Natural killer cell (primary cell): Measurements from ENCODE around the gene CHMP3. TPM values are rescaled to one million over a fixed set of nuclear protein-coding genes. Genes with fewer than 3 reads are reported as not detected.
A peak's percentile ranks its signal among the peaks of the same experiment; 100 is the strongest.
"Not testable (repeated sequence)": the region's sequence is repeated elsewhere in the genome, so short reads cannot be mapped to it uniquely, and the experiment has no call there.

ENCODE experiments used
- ATAC-seq, 3 donors: fragments of 150-1000 bp in 2 of 3; fragments of 200-7000 bp in 1 of 3; cut with Tn5 transposase; 1 replicate in 1 of 3; 2 replicates in 2 of 3; pipeline ENCODE4 v1.10.0; 2021; ENCODE audit warnings: mild to moderate bottlenecking in 2 of 3, moderate library complexity in 2 of 3
- DNase-seq, 2 donors: peaks; one replicate each; pipeline versions ENCODE4 v3.0.0 to v3.0.0-alpha.2; 2013 to 2021; ENCODE audit warnings: mixed read lengths in 1 of 2
- H3K27ac ChIP-seq: one replicate; pipeline ENCODE4 v1.5.1; 2013; ENCODE audit warnings: mild to moderate bottlenecking, low read length
- H3K27me3 ChIP-seq: one replicate; pipeline ENCODE4 v1.6.1; 2013; ENCODE audit warnings: low read length; ENCODE audit not compliant: control insufficient read depth, insufficient read depth
- H3K36me3 ChIP-seq: one replicate; pipeline ENCODE4 v1.6.1; 2013; ENCODE audit warnings: low read length; ENCODE audit not compliant: control insufficient read depth, insufficient read depth
- H3K4me1 ChIP-seq: one replicate; pipeline ENCODE4 v1.6.1; 2013; ENCODE audit warnings: low read length; ENCODE audit not compliant: control insufficient read depth, insufficient read depth
- H3K4me3 ChIP-seq: one replicate; pipeline ENCODE4 v1.5.1; 2013; ENCODE audit warnings: low read length
- H3K9me3 ChIP-seq: one replicate; pipeline ENCODE4 v1.6.1; 2013; ENCODE audit warnings: low read length; ENCODE audit not compliant: control insufficient read depth, insufficient read depth
- H3K27ac Mint-ChIP-seq, 2 donors: one replicate each; pipeline ENCODE4 v1.8.0; 2022; ENCODE audit warnings: mild to moderate bottlenecking in 2 of 2, mixed read lengths in 2 of 2, moderate library complexity in 1 of 2
- H3K27me3 Mint-ChIP-seq, 2 donors: one replicate each; pipeline ENCODE4 v1.8.0; 2022; ENCODE audit warnings: low read depth in 2 of 2, mixed read lengths in 2 of 2
- H3K36me3 Mint-ChIP-seq: one replicate; pipeline ENCODE4 v1.8.0; 2022; ENCODE audit warnings: mixed read lengths
- H3K4me1 Mint-ChIP-seq, 2 donors: one replicate each; pipeline ENCODE4 v1.8.0; 2022; ENCODE audit warnings: mixed read lengths in 2 of 2
- H3K4me3 Mint-ChIP-seq: one replicate; pipeline ENCODE4 v1.8.0; 2022; ENCODE audit warnings: mild to moderate bottlenecking, moderate library complexity, mixed read lengths
- H3K9me3 Mint-ChIP-seq, 2 donors: one replicate each; pipeline ENCODE4 v1.8.0; 2022; ENCODE audit warnings: mixed read lengths in 2 of 2
- CTCF ChIP-seq: fragments of 200-600 bp; IDR thresholded peaks from one replicate; pipeline ENCODE4 v1.8.0; 2022; ENCODE audit warnings: antibody characterized with exemption
- WGBS: methylation state at CpG from one replicate; pipeline ENCODE4 v1.1.7; 2013; ENCODE audit warnings: missing lambda C conversion rate; ENCODE audit not compliant: insufficient coverage; 5-methylcytosine and 5-hydroxymethylcytosine counted together
- intact Hi-C: fragments of 100-400 bp; cut with micrococcal nuclease; formaldehyde crosslinking; loops from one replicate; pipeline ENCODE4 v1.14.2; 2022
- total RNA-seq, 4 donors: library from RNA; stranded (reverse); fragments of 120-200 nt in 1 of 4; gene quantifications; one replicate each; pipeline versions ENCODE4 v1.2.3 to v1.2.4, GENCODE V29; 2013 to 2022

Gene CHMP3
- total RNA-seq, 3 donors from 2014 or later (not counting 1 experiment from before 2014, with no cell fraction given), result 47.4 to 50.3 (median 49.3) TPM

- H3K4me1 ChIP-seq, result peaks cover 13% of the 10 kb centered on the region
- H3K27me3 ChIP-seq, result no peaks in the 10 kb centered on the region
- H3K4me3 Mint-ChIP-seq, result no peak overlapping the region
- H3K27ac Mint-ChIP-seq, result no peak overlapping the region
- intact Hi-C loops, result no loop called here
- no peak for TF ChIP-seq CTCF
- no peak overlapping the region for H3K4me3 ChIP-seq
- peaks cover 28 to 38% of the 10 kb centered on the region in 2 donors for H3K4me1 Mint-ChIP-seq
- H3K36me3 Mint-ChIP-seq, result no peaks in the 10 kb centered on the region
- DNase-seq (no peak), ATAC-seq (no peak)
- WGBS, result 92% methylated on average over 2 of the region's 2 CpGs
- no peaks in the 10 kb centered on the region for H3K36me3 ChIP-seq
- no peaks in the 10 kb centered on the region for H3K9me3 Mint-ChIP-seq
- H3K27ac ChIP-seq, result no peak overlapping the region
- no peaks in the 10 kb centered on the region for H3K9me3 ChIP-seq
- H3K27me3 Mint-ChIP-seq, result no peaks in the 10 kb centered on the region
These were observed 5.4 kb downstream of the CHMP3 start for GRCh38 chr2:86557836-86558235.

- Histone ChIP-seq H3K27me3 (no peaks in the 10 kb centered on the region), H3K27ac (no peak overlapping the region), H3K4me3 (no peak overlapping the region), H3K9me3 (no peaks in the 10 kb centered on the region), H3K36me3 (no peaks in the 10 kb centered on the region), H3K4me1 (peaks cover 8% of the 10 kb centered on the region)
- no peak for DNase-seq
- intact Hi-C loops, result no loop called here
- Mint-ChIP-seq H3K27me3 (no peaks in the 10 kb centered on the region), H3K4me1 (peaks cover 29 to 39% of the 10 kb centered on the region in 2 donors), H3K4me3 (no peak overlapping the region), H3K27ac (no peak overlapping the region), H3K36me3 (no peaks in the 10 kb centered on the region), H3K9me3 (no peaks in the 10 kb centered on the region)
- no peak for ATAC-seq
- TF ChIP-seq CTCF, result no peak
- WGBS, result 95% methylated on average over 16 of the region's 16 CpGs
These were observed 6.7 kb downstream of the CHMP3 start for GRCh38 chr2:86556508-86556907.

GRCh38 chr2:86552889-86553288, 10.4 kb downstream of the CHMP3 start:
- Mint-ChIP-seq H3K9me3 (no peaks in the 10 kb centered on the region), H3K4me3 (peak overlapping the region; percentile 64), H3K27me3 (no peaks in the 10 kb centered on the region), H3K36me3 (peaks cover under 1% of the 10 kb centered on the region), H3K4me1 (peaks cover 24 to 28% of the 10 kb centered on the region in 2 donors), H3K27ac (peak overlapping the region in 1 of 2 donors; percentile 74)
- ATAC-seq (peak in 2 of 3 donors; percentile 9 to 40), DNase-seq (peak in 1 of 2 donors; percentile 69)
- H3K4me1 ChIP-seq, result peaks cover 8% of the 10 kb centered on the region
- intact Hi-C loops, result no loop called here
- H3K27me3 ChIP-seq, result no peaks in the 10 kb centered on the region
- H3K27ac ChIP-seq, result no peak overlapping the region
- 65% methylated on average over 6 of the region's 7 CpGs for WGBS
- no peaks in the 10 kb centered on the region for H3K36me3 ChIP-seq
- H3K4me3 ChIP-seq, result no peak overlapping the region
- no peak for TF ChIP-seq CTCF
- H3K9me3 ChIP-seq, result no peaks in the 10 kb centered on the region

GRCh38 chr2:86549963-86550725, 13.1 kb downstream of the CHMP3 start:
- H3K9me3 Mint-ChIP-seq, H3K27me3 Mint-ChIP-seq, H3K4me1 ChIP-seq, H3K27ac Mint-ChIP-seq, H3K27ac ChIP-seq, ATAC-seq, H3K27me3 ChIP-seq, H3K36me3 ChIP-seq, H3K4me3 Mint-ChIP-seq, H3K4me3 ChIP-seq, DNase-seq, H3K9me3 ChIP-seq, intact Hi-C loops: not testable (repeated sequence)
- WGBS, result 97% methylated on average over 25 of the region's 26 CpGs
- H3K36me3 Mint-ChIP-seq, result peaks cover 16% of the 10 kb centered on the region
- H3K4me1 Mint-ChIP-seq, result peaks cover 24 to 35% of the 10 kb centered on the region in 2 donors

- H3K36me3 ChIP-seq, H3K27ac ChIP-seq, H3K4me3 Mint-ChIP-seq, intact Hi-C loops, H3K4me3 ChIP-seq, DNase-seq, H3K9me3 ChIP-seq, H3K4me1 ChIP-seq, H3K27me3 Mint-ChIP-seq, H3K9me3 Mint-ChIP-seq, H3K27ac Mint-ChIP-seq, H3K27me3 ChIP-seq, ATAC-seq: not testable (repeated sequence)
- Mint-ChIP-seq H3K36me3 (peaks cover 16% of the 10 kb centered on the region), H3K4me1 (peaks cover 20 to 35% of the 10 kb centered on the region in 2 donors)
- 98% methylated on average over 31 of the region's 31 CpGs for WGBS
These were observed 13.8 kb downstream of the CHMP3 start for GRCh38 chr2:86549440-86549839.

GRCh38 chr2:86548913-86549396, 14.3 kb downstream of the CHMP3 start:
- H3K36me3 ChIP-seq, DNase-seq, H3K4me3 ChIP-seq, H3K4me1 ChIP-seq, H3K9me3 Mint-ChIP-seq, H3K27ac Mint-ChIP-seq, H3K27ac ChIP-seq, H3K9me3 ChIP-seq, H3K27me3 Mint-ChIP-seq, H3K27me3 ChIP-seq, ATAC-seq, intact Hi-C loops, H3K4me3 Mint-ChIP-seq: not testable (repeated sequence)
- H3K36me3 Mint-ChIP-seq, result peaks cover 16% of the 10 kb centered on the region
- peaks cover 21 to 37% of the 10 kb centered on the region in 2 donors for H3K4me1 Mint-ChIP-seq
- 95% methylated on average over 37 of the region's 37 CpGs for WGBS
